GM19463 (cell line): ENCODE data around the gene EVA1C.
"Not testable (repeated sequence)": the region's sequence is repeated elsewhere in the genome, so short reads cannot be mapped to it uniquely, and the experiment has no call there.

Experiments
- ATAC-seq: cut with Tn5 transposase; IDR thresholded peaks from one replicate; pipeline ENCODE4 v1.9.1; 2021; ENCODE audit warnings: mild to moderate bottlenecking, moderate library complexity; ENCODE audit not compliant: unreplicated experiment

EVA1C gene

DNA sequence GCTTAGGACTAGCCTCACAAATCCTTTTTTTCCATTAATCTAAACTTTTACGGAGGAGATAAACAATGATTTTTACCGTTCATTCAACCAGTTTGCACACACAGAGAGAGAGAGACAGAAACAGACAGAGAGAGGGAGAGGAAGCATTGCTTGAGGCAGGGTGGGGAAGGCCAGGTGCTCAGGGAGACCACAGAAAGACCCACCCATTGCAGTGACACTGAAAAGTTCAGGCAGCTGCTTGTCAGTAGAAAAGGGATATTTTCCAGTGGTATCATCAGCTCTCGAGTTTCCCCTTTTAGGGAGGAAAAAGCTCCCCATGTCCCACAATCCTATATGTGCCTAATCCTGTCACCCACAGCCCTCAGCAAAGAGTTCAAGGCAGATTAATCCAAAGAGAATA, 145.6 kb downstream of the EVA1C start:
- ATAC-seq = no peak

- no peak for ATAC-seq
Measured at GRCh38 chr21:32559006-32559610, 146.6 kb downstream of the EVA1C start.

GRCh38 chr21:32560896-32561295, 148.4 kb downstream of the EVA1C start:
- ATAC-seq = no peak

DNA sequence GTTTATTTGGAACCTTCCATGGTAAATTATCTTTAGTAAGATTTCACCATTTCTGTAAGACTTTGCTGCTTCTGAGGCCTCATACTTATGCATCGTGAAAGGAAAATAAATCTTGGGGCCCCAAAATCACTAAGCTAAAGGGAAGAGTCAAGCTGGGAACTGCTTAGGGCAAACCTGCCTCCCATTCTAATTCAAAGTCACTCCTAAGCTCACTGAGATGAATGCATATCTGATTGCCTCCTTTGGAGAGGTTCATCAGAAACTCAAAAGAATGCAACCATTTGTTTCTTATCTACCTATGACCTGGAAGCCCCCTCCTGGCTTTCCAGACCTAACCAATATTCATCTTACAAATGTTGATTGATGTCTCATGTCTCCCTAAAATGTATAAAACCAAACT, 149.0 kb downstream of the EVA1C start:
- not testable (repeated sequence) for ATAC-seq

DNA sequence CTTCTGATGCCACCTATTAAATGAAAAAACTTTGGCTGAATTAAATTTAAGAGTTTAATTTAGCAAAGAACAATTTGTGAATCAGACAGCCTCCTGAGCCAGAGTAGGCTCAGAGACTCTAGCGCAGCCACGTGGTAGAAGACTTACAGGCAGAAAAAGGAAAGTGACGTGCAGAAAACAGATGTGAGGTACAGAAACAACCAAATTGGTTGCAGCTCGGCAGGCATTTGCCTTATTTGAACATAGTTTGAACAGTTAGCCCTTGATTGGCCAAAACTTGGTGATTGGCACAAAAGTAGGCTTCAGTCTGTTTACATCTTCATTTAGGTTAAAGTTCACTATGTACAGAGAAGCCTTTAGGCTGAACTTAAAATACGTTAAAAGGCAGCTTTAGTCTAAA, 149.9 kb downstream of the EVA1C start:
- ATAC-seq = no peak

GRCh38 chr21:32562915-32563314, 150.4 kb downstream of the EVA1C start:
- no peak for ATAC-seq
